GM12864 (cell line): Measurements from ENCODE around the gene ERI3.

Experiments
- DNase-seq: peaks from one replicate; pipeline ENCODE4 v3.0.0-alpha.2; 2011; ENCODE audit warnings: low read depth
- H3K4me3 ChIP-seq: 2 replicates; pipeline ENCODE4 v1.5.1; 2011; ENCODE audit warnings: mild to moderate bottlenecking, low read depth, low read length, control low read depth
- TF ChIP-seq, protein P1 (sequence below): IDR thresholded peaks from 2 replicates; pipeline ENCODE4 v1.5.1; 2011; ENCODE audit warnings: low read depth, mild to moderate bottlenecking, moderate library complexity, low read length, control low read depth, inconsistent platforms; ENCODE audit errors: missing control alignments

Gene ERI3

DNA sequence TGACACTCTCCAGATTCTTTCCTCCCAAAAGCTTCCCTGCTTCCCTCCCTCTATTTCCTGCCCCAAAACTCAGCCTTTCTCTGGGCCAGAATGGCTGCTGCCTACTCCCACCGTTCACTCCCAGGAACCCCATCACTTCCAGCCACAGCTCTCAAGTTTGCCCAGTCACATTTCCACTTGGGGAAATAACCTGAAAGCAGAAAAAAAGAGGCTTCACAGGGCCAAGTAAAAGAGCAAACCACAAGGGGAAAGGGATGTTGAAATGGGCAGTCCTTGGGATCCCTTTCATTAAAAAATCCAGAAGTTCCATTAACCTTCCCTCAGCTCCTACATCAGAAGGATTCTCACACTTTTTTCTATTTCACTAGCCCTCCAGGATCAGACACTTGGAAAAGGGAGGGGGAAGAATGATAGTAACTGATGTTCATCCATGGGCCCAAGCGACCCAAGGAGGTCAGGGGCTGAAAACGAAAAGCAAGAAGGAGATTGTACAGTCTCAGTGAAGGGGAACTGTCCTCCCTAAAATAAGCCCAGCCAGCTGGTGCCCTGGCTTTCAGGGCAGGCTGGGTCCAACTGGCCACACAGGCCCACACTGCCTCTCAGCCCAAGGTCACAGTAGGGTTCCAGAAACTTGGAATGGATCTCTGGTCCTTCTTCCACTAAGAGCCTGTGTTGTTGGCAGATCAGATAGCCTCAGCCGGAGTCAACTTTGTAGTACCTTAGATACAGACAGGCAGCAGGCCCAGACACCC, 92.1 kb downstream of the ERI3 start:
- DNase-seq: no peak
- TF ChIP-seq, protein P1, sequence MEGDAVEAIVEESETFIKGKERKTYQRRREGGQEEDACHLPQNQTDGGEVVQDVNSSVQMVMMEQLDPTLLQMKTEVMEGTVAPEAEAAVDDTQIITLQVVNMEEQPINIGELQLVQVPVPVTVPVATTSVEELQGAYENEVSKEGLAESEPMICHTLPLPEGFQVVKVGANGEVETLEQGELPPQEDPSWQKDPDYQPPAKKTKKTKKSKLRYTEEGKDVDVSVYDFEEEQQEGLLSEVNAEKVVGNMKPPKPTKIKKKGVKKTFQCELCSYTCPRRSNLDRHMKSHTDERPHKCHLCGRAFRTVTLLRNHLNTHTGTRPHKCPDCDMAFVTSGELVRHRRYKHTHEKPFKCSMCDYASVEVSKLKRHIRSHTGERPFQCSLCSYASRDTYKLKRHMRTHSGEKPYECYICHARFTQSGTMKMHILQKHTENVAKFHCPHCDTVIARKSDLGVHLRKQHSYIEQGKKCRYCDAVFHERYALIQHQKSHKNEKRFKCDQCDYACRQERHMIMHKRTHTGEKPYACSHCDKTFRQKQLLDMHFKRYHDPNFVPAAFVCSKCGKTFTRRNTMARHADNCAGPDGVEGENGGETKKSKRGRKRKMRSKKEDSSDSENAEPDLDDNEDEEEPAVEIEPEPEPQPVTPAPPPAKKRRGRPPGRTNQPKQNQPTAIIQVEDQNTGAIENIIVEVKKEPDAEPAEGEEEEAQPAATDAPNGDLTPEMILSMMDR: no peak
- H3K4me3 ChIP-seq: no peak overlapping the region

DNA sequence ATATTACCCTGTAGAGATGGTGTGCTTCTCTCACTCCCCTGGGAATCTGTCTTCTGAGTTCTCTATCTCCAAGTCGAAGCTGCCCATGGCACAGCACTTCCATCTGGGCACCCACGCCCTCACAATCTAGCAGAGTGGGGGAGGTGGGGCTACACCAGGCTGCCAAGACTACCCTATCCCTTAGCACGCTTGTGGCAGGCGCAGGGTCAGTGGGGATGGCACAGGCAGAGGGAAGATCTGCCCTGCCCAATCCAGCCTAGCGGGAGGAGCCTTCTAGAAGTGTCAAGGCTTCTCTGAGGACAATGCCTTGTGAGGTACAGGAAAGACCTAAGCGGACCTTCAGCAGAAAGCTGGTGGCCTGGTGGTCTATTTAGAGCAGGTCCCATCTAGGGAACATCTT, 92.6 kb downstream of the ERI3 start:
- TF ChIP-seq, protein P1: no peak

DNA sequence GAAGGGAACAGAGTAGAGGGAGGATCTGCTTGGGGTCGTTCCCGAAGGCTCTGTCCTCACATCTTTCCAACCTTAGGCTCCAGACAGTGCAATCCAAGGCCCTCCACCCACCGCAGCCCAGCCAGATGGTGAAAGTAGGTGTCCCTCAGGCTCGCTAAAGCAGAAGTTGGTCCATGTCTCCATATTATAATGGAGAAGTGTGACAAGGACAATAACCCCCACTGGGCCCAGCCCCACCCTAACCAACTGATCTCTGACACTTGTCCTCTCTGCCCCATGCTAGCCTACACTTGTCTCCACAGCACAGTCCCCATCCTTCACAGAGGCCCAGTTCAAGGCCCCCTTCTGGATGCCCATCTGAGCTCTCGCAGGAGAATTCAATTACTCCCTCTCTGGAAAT, 93.1 kb downstream of the ERI3 start:
- no peak for DNase-seq
- H3K4me3 ChIP-seq: no peak overlapping the region
- TF ChIP-seq, protein P1: no peak

More for the DNA sequence above, 92.6 kb downstream of the ERI3 start:
- H3K4me3 ChIP-seq: no peak overlapping the region
- no peak for DNase-seq

DNA sequence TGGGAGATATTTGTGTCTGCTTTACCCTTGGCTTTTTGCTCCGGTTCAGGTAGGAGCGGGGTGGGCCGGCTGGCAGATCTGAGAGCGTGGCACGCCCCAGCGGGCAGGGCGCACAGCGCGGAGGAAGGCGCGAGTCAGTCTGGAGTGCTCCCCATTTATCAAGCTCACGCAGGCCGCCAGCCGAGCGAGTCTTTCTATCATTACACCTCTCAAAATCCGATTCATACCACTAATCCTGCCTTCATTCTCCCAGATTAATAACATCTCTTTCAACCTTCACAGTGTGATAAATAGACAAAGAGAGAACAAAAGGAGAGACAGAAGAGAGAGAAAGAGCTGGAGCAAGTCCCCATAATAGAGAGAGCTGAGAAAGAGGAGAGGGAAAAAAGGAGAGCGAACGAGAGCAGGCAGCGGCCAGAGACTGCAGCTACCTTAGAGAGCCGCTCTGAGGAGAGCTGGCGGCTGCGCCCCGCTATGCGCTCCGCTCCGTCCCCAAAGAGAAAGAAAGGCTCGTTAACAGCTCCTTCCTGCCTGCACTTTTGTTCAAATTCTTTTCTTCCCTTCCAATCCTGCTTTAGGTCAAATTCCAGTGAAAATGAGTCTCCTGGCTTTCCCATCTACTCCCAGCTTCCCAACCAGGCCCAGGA, 93.8 kb downstream of the ERI3 start:
- TF ChIP-seq, protein P1: no peak
- DNase-seq: no peak
- H3K4me3 ChIP-seq: no peak overlapping the region

DNA sequence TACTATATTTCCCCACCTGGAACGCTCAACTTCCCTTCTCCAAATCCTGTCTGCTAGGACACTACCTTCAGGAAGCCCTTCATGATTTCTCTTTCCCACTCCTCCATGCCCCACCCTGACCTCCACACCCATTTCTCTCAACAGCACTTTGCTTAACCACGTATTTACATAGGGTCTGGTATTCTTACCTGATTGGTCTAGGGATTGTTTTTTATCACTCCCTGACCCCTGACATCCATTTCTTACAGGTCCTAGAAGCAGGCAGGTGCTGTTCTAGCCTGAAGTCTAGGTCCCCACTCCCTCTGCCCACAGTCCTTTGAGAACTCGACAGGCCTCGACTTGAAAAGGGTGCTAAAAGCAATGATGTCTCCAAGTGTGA, 94.3 kb downstream of the ERI3 start:
- H3K4me3 ChIP-seq: no peak overlapping the region
- DNase-seq: no peak
- TF ChIP-seq, protein P1: no peak

DNA sequence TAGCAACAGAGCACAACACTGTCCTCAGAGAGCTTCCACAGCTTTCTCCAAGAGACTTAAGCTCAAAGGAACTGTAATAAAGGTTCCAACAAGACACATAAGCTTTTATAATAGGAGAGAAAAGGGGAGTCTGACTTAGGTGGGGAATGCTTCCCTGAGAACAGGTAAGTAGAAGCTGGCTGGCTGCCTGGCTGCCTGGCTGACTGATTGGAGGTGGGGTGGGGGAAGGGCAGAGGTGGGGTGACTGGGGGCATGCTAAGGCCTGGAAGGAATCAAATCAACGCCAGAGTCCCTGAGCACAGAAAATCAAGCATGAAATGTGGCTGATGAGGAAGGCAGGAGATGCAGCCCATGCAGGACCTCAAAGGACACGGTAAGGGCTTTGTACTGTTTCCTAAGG, 96.0 kb downstream of the ERI3 start:
- DNase-seq: no peak
- H3K4me3 ChIP-seq: no peak overlapping the region
- TF ChIP-seq, protein P1: no peak
